Keratinocyte (primary cell): Measurements from ENCODE around the gene FBXL17.

Experiments used
- CTCF ChIP-seq, 3 experiments: IDR thresholded peaks in 1 of 3; conservative IDR thresholded peaks in 1 of 3; optimal IDR thresholded peaks in 1 of 3; 2 replicates in 2 of 3; 3 replicates in 1 of 3; pipeline versions ENCODE3 to v1.5.1; 2011; ENCODE audit warnings: low read length in 3 of 3, mild to moderate bottlenecking in 3 of 3, moderate library complexity in 2 of 3, control low read depth in 1 of 3, inconsistent platforms in 1 of 3; ENCODE audit not compliant: insufficient read depth in 2 of 3; ENCODE audit errors: extremely low read depth in 1 of 3
- EZH2 ChIP-seq: IDR thresholded peaks from one replicate; pipeline ENCODE4 v1.6.1; 2012; ENCODE audit warnings: inconsistent platforms, mild to moderate bottlenecking, low read length, moderate library complexity

DNA sequence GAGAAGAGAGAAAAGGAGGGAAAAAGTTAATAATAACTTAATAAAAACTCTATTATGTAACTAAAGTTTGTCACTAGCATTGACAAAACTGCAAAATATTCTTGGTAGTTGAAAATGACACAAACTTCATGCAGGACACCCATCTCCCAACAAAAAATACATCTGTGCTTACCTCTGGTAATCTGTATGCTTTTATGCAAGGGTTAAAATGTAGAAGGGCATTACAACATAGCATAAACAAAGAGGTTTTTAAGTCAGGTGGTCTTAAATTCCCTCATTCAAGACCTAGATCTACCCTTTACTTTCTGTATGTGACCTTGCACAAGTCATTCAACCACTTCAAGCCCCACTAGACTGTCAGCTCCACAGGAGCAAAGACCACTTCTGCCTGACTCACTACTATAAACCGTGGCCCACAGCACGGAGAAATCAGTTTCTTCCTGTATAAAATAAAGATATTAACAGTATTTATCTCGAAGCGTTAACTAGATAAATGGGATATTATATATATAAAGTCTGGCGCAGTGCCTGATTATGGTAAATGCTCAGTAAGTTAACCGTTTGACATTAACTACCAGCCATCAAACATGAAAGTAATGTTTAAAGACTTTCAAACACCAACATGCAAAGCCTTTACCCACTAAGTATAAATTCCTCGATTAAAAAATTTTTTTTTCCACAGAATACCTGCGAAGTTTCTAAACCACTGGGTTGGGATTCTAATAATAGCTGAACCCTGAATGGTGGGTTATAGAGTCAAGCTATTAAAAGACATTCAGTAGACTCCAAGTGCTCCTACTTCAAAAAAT lies 2.0 kb downstream of the FBXL17 start:
- TF ChIP-seq EZH2: no peak
- no peak for TF ChIP-seq CTCF (optimal IDR thresholded peaks at IDR 0.05 in 1 of 3, IDR thresholded peaks at IDR 0.05 in 1 of 3, conservative IDR thresholded peaks at IDR 0.05 in 1 of 3; ENCODE audit: extremely low read depth in 1 of 3, insufficient read depth in 2 of 3, low read length in 3 of 3)
